ENCODE data around the gene BTD. TPM values are rescaled to one million over a fixed set of nuclear protein-coding genes. Genes with fewer than 3 reads are reported as not detected.
A peak's percentile ranks its signal among the peaks of the same experiment; 100 is the strongest.

The BTD gene
- polyA plus RNA-seq, 2 of the 4 experiments (the other 2 are of a cell fraction): 17.6 to 17.8 TPM

DNA sequence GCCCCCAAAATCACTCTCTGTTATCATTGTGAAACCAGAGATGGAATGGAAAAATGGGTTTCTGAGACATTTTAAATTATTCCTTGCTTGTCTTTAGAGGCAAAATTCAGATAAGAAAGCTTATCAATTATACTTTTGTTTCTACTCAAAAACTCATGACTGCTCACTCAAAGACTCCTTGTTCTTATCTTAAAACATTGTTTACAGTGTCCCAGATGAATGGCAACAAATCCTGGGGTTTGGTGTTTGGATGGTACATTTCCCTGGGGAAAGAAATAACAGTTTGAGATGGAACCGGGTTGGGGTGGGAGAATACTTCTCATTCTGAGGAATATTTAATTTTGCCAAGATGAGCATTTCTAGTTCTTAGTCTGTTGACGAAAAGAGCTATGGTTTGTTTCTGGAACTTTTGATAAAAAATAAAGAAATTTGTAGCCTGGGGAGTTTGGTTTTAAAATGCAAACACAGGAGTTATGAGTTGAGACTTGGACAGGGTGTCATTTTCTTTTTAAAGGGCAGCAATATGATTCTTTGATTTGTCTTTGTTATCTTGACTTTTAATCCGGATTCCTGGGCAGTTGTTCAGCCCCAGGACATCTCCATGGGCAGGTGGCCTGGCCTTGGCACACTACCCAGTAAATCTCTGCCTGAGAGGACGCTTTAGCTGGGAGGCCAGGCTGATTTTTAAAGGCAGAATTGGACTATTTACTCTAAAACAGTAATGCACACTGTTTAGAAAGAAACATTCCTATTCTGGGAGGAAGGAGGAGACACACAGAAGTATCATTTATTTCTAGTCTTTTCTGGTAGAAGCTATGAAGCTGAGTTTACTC lies 32.4 kb downstream of the BTD start:
- TF ChIP-seq, protein P1, sequence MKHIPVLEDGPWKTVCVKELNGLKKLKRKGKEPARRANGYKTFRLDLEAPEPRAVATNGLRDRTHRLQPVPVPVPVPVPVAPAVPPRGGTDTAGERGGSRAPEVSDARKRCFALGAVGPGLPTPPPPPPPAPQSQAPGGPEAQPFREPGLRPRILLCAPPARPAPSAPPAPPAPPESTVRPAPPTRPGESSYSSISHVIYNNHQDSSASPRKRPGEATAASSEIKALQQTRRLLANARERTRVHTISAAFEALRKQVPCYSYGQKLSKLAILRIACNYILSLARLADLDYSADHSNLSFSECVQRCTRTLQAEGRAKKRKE (CRISPR knock-in tag; IDR thresholded peaks at IDR 0.05; ENCODE audit: low read depth): no peak
- no peak for TF ChIP-seq EP300 (IDR thresholded peaks at IDR 0.05)
- no peak for TF ChIP-seq FOXS1 (CRISPR knock-in tag; IDR thresholded peaks at IDR 0.05)
- TF ChIP-seq FOSB (CRISPR knock-in tag; IDR thresholded peaks at IDR 0.05): no peak
- TF ChIP-seq, protein P2, sequence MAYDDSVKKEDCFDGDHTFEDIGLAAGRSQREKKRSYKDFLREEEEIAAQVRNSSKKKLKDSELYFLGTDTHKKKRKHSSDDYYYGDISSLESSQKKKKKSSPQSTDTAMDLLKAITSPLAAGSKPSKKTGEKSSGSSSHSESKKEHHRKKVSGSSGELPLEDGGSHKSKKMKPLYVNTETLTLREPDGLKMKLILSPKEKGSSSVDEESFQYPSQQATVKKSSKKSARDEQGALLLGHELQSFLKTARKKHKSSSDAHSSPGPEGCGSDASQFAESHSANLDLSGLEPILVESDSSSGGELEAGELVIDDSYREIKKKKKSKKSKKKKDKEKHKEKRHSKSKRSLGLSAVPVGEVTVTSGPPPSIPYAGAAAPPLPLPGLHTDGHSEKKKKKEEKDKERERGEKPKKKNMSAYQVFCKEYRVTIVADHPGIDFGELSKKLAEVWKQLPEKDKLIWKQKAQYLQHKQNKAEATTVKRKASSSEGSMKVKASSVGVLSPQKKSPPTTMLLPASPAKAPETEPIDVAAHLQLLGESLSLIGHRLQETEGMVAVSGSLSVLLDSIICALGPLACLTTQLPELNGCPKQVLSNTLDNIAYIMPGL (CRISPR knock-in tag; IDR thresholded peaks at IDR 0.05; ENCODE audit: borderline replicate concordance): no peak
- TF ChIP-seq, protein P3, sequence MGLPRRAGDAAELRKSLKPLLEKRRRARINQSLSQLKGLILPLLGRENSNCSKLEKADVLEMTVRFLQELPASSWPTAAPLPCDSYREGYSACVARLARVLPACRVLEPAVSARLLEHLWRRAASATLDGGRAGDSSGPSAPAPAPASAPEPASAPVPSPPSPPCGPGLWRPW (IDR thresholded peaks at IDR 0.05): no peak
- TF ChIP-seq, protein P4, sequence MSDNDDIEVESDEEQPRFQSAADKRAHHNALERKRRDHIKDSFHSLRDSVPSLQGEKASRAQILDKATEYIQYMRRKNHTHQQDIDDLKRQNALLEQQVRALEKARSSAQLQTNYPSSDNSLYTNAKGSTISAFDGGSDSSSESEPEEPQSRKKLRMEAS (IDR thresholded peaks at IDR 0.05): peak; percentile 47; the same call in 1 of the 2 replicates
- no peak for TF ChIP-seq EHF (CRISPR knock-in tag; IDR thresholded peaks at IDR 0.05)
- TF ChIP-seq, protein P5, sequence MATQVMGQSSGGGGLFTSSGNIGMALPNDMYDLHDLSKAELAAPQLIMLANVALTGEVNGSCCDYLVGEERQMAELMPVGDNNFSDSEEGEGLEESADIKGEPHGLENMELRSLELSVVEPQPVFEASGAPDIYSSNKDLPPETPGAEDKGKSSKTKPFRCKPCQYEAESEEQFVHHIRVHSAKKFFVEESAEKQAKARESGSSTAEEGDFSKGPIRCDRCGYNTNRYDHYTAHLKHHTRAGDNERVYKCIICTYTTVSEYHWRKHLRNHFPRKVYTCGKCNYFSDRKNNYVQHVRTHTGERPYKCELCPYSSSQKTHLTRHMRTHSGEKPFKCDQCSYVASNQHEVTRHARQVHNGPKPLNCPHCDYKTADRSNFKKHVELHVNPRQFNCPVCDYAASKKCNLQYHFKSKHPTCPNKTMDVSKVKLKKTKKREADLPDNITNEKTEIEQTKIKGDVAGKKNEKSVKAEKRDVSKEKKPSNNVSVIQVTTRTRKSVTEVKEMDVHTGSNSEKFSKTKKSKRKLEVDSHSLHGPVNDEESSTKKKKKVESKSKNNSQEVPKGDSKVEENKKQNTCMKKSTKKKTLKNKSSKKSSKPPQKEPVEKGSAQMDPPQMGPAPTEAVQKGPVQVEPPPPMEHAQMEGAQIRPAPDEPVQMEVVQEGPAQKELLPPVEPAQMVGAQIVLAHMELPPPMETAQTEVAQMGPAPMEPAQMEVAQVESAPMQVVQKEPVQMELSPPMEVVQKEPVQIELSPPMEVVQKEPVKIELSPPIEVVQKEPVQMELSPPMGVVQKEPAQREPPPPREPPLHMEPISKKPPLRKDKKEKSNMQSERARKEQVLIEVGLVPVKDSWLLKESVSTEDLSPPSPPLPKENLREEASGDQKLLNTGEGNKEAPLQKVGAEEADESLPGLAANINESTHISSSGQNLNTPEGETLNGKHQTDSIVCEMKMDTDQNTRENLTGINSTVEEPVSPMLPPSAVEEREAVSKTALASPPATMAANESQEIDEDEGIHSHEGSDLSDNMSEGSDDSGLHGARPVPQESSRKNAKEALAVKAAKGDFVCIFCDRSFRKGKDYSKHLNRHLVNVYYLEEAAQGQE (IDR thresholded peaks at IDR 0.05): no peak
- peak; percentile 77 for TF ChIP-seq GATA3 (IDR thresholded peaks at IDR 0.05; ENCODE audit: borderline replicate concordance)
- no peak for TF ChIP-seq EHMT2 (IDR thresholded peaks at IDR 0.05; ENCODE audit: low read depth)
- no peak for TF ChIP-seq SREBF2 (IDR thresholded peaks at IDR 0.05)
- no peak for TF ChIP-seq CHD4 (IDR thresholded peaks at IDR 0.05; ENCODE audit: borderline replicate concordance)
- TF ChIP-seq CBX8 (IDR thresholded peaks at IDR 0.05): no peak
- TF ChIP-seq HOXB5 (CRISPR knock-in tag; IDR thresholded peaks at IDR 0.05): no peak
- no peak for TF ChIP-seq POLR2AphosphoS2 (conservative IDR thresholded peaks at IDR 0.05; ENCODE audit: low read length)
- TF ChIP-seq BHLHE40 (IDR thresholded peaks at IDR 0.05; ENCODE audit: low read depth, low read length): no peak
- TF ChIP-seq MYC (IDR thresholded peaks at IDR 0.05; ENCODE audit: borderline replicate concordance, low read length): no peak
- no peak for TF ChIP-seq HEYL (CRISPR knock-in tag; IDR thresholded peaks at IDR 0.05)
- TF ChIP-seq RAD21 (conservative IDR thresholded peaks at IDR 0.05 in 1 of 2, IDR thresholded peaks at IDR 0.05 in 1 of 2): peak in 1 of 2 experiments; percentile 2; a peak in 1 of 5 replicates
- CTCF ChIA-PET: interaction anchor here (0.7 to 4.1 kb wide), 6 partner anchors 11 to 433 kb away, joined by 3 to 25 read pairs (median 4); no protein-coding TSS in a partner anchor
- ATAC-seq (no peak), FAIRE-seq (no peak), DNase-seq (ENCODE audit: low read depth in 1 of 2, low spot score in 1 of 2) (peak in 1 of 2 experiments; percentile 34)
- Histone ChIP-seq H3K4me3 (no peak overlapping the region), H3K9me3 (no peaks in the 10 kb centered on the region), H3K4me1 (peaks cover 91% of the 10 kb centered on the region), H3K27ac (peak overlapping the region; percentile 75 to 95), H3K4me2 (peak overlapping the region; percentile 64)
- POLR2A ChIA-PET: interaction anchor here (1.0 to 2.2 kb wide), 2 partner anchors 12 to 163 kb away, joined by 3 to 9 read pairs; partner anchors contain the start of gene ANKRD28
- WGBS (ENCODE audit: missing lambda C conversion rate): 8% methylated on average over 4 of the region's 4 CpGs
